GDM1 (cell line): ENCODE results near the gene NOL4L.

Experiments
- DNase-seq: peaks from one replicate; lab custom pipeline; 2025; lab: John Stamatoyannopoulos, UW

The NOL4L gene

DNA sequence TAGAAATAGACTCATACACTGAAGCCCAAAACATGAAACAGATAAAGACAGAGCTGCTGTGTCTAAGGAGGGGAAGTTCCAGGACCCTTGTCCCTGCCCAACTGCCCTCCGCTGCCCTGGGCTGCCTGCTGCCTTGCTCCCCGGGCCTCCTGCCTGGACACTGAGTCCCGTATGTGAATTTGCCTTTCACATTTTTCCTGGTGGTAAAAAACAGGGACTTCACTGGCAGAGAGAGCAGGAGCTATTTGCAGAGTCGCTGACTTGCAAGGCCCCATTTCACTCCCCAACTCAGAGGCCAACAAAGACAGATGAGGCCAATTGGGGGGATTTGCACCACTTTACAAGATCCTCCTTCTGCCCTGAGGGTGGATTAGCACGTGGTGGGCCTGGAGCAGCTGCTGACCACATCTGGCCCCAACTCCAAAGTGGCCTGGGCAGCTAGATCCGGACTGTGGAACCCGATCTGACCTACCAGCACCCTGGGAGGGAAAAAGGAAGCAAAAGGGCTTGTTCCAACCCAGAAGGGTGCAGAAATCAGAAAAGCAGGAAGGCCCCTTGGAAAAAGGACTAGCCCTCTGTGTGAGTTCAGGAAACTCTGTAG, 61.4 kb downstream of the NOL4L start:
- no peak for DNase-seq

DNA sequence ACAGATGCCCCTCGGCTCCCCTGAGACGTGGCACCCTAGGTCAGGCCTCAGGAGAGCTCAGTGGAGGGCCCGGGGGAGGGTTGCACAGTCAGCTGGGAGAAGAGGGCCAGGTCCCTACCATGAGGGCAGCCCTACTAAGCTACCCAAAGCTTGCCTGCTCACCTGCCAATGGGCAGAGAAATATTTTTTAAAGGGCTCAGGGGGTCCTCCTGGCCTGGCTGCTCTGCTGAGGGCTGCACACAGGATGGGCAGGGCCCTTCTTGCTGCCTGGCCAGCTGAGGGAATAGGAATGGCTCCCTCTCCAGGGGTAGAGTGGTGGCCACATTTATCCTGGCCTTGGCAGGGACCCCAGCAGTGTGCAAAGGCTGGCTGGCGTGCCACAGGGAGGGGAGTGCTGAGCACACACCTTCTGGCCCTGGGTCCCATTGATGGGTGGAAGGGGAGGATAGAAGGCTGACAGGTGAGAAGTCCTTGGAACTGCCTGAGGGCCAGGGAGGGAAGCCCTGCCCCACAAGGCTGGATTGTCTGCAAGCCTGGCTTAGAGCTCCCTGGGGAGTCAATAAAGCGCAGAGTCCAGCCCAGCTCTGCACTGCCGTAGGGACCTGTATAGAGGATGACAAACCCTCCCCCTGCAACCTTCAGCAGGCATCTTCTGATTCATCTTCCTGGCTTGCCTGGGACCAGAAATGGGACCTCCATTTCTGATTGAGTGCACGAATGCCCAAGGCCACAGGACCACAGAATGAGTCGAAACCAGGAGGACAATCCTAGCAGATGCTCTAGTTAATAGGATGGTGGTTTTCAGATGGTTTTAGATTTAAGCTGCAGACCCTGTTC, 62.1 kb downstream of the NOL4L start:
- DNase-seq, result no peak

DNA sequence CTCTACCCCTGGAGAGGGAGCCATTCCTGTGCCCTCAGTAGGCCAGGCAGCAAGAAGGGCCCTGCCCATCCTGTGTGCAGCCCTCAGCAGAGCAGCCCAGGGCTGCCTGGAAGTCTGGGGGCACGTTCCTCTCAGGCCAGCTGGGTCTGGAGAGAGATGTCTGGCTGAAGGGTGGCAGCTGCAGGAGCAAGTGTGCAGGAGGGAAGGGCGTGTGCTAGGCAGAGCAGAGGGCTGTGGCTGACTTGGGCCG, 62.7 kb downstream of the NOL4L start:
- no peak for DNase-seq

DNA sequence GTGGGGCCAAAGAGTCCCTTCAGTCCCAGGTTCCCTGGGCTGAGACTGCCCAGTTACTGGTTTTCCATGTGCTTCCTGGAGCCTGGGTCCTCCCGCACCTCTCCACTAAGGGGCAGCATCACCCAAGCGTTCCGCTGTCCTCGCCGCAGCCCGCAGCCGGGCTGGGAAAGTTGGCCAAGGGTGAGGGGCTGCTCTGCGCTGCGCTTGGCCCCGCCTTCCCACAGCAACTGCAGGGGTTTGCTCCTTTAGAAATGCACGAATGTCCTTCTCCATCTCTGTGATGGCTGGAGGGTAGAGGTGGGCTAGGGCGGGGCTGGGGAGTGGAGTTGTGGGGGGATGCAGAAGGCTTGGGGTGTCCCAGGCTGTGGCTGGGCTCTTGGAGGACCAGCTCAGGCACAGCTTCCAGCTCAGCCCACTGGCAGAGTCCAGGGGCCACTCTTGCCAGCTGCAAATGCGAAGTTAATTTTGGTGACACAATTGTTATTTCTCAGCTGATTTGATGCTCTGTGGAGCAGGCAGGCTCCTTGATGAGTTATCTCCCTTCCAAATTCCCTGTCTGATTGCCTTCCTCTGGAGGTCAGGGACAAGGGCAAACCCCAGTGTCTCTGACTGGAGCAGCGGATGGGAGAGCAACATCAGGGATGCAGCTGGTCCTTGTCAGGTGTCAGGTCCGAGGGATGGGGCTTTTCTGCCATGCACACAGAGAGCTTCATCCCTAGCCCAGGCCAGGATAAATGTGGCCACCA, 63.2 kb downstream of the NOL4L start:
- DNase-seq, result peak; percentile 48

DNA sequence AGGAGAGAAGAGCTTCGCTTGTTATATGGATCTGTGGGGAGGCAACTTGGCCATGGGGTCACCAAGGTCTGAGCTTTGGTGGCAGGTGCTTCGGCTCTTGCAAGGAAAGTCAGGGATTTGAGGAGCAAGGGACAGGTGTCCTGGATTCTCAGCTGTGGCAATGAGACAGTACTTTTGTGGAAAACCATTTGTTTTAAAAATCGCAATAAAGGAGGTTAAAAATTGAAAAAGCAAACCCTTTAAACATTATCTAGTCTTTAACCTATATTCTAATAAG, 64.3 kb downstream of the NOL4L start:
- no peak for DNase-seq

DNA sequence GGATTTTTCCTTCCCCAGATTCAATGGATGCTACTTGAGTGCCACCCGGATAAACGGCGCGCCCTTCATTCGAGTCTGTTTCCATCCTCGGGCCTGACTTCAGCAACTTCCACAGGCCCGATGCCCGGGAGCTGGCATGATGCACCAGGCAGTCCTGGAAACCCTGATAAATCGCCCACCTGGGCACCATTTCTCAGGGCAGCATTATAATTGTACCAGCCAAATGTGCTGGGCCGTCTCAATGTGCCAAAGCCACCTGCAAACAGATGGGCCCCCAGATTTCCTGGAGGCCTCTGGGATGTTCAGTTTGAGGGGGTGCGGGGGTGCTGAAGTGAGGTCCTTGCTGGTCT, 65.8 kb downstream of the NOL4L start:
- DNase-seq, result no peak

DNA sequence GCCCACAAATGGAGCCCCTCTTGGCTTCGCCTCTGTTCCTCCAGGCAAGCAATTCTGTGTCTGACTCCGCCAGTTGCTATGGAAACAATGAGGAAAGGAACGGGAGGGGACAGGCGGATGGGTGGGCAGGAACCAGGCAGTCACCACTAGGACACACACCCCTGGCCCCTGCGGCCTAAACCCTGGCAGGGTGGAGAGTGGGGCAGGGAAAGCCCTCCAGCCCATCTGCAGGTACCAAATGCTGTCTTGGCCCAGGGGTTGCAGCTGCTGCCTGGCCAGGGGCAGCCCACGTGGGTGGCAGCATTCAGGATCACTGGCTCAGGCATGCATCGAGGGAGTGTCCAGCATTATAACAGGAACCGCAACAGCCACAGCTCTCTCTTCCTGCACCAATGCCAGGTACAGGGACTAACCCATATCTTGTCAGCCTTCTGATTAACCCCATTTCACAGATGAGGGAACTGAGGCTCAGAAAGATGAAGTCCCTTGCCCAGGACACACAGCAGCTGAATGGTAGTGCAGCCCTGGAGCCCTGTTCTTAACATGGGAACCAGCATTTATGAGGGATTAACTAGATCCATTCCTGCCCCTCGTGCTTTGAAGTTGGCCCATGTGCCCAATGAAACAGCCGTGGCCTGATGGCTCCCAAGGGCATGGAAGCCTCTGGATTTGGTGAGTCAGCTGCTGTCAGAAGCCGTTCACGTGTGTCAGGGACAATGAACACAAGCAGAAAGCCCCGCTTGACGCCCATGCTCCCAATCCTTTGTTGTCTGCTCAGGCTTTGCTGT, 66.3 kb downstream of the NOL4L start:
- no peak for DNase-seq

DNA sequence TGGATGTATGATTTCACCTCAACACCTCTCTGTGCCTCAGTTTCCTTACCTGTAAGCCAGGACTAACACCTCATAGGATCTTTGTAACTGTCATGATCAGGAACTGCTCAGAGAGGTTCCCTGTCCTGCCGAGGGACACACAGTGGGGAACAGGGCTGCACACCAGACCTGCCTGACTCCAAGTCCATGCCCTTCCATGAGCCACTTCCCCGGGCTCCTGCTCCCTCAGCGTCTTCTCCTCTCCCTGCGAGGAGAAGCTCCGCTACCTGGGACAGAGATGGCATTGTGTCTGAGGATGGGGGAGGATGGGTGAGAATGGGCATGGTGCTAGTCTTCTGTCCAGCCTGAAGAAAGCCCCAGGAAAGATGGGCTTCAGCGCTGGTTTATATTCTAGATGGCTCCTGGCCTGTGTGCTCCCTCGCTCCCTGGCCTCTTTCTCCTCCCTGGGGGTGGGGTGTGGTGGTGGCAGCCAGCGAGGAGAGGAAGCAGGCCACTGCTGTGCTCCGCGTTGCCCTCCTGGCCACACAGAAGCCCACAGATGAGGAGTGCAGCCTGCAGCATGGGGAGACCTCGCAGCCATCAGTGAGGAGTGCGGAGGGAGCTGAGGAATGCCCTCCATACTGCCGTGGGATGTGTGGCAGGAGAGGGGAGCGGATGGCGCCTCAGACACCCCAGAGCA, 67.1 kb downstream of the NOL4L start:
- DNase-seq, result no peak

DNA sequence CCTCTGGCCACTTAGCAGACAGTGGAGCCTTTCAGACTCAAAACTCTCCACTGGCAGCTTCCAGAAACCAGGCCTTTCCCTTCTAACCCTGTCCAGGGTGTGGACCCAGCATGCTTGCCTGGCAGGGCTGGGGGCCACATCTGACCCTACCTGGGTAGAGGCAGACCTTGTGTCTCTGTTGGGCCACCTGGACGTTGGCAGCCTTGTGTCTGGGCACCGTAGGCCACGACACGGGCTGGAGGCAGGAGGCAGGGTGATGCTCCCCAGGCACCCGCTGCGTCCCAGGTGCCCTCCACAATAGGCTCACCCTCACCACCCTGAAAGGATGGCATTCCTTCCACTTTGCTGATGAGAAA, 67.6 kb downstream of the NOL4L start:
- DNase-seq, result no peak

DNA sequence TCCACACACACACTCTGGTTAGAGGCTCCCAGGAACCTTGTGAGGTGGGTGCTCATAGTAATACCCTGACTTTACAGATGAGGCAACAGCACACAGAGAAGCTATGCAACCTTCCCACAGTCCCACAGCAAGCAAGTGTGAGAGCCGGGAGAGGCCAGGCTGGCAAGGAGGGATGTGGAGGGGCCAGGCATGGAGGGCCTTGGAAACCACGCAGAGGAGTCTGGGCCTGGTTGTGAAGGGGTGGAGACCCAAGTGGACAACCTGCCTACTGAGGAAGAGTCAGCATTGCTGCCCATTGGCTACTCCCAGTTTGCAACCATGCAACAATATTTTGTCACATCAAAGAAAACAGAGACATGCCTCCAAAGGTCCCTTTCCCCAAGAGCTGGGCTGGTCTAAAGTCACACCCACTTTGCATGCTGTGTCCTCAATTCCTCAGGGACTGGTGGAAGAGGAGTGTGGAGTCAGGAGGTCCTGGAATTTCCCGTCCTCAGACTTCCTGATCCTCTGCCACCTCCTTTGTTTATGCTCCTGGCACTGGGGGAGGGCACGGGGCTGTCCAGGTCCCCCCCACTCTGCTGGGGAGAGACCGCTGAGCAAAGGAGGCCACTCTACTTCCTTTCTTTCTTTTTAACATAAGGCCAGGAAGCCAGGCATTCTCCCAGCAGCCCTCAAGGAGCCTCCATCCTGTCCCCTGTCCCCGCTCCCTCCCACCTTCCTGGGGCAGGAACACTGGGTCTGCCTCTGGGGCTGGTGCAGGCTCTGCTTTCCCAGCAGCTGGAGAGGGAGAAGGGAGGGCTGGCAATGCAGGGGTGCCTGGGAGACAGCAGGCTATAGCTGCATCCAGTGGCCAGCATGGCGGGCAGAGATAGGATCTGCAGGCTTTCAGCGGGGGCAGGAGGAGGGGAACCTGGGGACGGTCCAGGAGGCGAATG, 68.3 kb downstream of the NOL4L start:
- no peak for DNase-seq

DNA sequence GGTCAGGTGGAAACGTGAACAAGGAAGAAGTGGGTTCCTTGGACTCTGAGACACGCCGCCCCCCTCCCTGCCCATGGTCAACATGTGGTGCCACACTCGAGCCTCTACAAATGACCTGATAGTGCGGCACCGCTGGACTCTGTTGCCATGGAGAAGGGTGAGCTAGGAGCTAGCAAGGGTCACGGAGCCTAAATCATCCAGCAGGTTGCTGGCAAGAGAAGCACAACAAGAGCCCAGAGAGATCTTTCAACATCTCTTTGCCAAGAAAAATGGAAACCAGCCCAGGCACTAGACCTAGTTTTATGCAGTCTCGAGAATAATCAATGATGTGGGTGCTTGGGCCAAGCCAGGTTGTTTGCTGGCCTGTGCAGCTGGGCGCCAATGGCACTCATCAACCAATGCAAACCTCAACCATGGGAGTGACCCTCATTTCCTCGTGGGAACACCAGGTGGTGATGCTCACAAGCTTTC, 69.5 kb downstream of the NOL4L start:
- DNase-seq, result no peak

DNA sequence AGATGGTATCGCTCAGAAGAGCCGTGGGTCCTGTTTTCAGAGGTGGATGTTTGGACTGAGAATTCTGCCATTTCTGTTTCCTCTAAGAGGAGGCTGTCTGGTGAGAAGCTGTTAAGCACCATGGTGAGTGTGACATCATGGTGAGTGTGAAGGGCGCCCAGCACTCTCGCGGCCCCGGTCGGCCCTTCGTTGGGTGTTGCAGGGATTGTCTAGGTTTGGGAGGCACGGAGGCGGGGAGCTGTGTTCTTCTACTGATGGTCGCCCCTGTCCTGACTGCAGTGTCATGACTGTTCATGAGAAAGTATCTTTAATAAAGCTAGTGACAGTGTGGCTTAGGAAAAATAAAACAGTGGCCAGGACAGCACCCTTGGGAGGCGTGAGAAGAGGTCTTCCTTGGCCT, 70.4 kb downstream of the NOL4L start:
- no peak for DNase-seq

DNA sequence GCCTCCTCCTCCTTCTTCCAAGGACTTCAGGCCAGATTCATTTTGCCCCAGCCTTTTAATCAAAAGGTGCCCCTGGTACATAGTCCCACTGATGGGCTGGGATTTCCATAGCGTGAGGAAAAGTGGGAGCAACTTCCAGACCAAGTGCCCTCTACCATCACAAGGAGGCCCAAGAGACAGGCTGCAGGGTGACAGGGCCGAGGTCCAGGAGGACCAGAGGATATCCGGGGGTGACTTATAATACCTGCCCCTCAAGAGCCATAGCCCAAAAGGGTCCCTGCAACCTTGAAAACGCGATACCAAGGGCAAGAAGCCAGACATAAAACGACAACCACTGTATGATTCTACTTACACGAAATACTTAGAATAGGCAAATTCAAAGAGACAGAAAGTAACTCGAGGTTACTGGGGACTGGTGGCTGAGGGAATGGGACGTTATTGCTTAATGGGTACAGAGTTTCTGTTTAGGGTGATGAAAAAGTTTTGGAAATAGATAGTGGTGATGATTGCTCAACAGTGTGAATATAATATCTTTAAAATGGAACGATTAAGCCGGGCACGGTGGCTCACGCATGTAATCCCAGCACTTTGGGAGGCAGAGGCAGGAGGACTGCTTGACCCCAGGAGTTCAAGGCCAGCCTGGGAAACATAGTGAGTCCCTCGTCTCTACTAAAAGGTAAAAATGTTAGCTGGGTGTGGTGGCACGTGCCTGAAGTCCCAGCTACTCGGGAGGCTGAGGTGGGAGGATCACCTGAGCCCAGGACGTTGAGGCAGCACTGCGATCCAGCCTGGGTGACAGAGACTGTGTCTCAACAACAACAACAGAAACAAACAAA, 71.9 kb downstream of the NOL4L start:
- no peak for DNase-seq

DNA sequence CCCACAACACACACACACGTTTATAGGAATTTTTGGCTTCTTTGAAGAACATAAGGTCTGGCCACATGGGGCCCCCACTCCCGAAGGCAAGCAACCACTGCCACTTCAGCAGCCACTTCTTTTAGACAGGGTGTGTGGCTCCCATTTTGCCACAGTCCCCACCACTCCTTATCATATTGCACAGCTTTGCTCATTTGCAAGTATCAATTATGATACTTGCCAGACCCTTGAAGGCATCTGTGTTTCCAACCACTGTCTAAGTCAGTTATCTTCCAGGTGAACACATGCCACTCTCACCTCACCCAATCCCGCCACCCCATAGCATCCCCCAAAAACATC, 73.1 kb downstream of the NOL4L start:
- no peak for DNase-seq

DNA sequence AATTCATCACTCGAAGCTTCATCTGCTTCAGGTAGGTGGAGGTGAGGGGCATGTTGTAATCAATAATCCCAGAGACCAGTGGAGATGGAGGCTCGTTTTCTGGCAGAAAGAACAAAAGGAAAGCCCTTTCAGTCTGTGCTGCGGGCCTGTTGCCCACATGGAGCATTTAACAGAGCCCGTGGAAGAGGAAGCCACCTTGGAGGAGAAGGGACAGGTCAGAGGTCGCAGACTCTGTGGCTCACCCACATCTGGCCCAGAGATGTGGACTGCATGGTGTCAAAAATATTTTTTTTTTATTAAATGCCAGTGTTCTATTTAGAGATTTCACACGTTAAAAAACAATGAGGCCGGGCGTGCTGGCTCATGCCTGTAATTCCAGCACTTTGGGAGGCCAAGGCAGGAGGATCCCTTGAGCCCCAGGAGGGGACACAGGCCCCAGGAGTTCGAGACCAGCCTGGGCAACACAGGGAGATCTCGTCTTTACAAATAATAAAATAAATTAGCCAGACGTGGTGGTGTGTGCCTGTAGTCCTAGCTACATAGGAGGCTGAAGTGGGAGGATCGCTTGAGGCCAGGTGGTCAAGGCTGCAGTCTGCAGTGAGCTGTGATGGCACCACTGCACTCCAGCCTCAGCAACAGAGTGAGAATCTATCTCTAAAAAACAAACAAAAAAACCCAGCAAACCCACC, 73.6 kb downstream of the NOL4L start:
- DNase-seq, result no peak

DNA sequence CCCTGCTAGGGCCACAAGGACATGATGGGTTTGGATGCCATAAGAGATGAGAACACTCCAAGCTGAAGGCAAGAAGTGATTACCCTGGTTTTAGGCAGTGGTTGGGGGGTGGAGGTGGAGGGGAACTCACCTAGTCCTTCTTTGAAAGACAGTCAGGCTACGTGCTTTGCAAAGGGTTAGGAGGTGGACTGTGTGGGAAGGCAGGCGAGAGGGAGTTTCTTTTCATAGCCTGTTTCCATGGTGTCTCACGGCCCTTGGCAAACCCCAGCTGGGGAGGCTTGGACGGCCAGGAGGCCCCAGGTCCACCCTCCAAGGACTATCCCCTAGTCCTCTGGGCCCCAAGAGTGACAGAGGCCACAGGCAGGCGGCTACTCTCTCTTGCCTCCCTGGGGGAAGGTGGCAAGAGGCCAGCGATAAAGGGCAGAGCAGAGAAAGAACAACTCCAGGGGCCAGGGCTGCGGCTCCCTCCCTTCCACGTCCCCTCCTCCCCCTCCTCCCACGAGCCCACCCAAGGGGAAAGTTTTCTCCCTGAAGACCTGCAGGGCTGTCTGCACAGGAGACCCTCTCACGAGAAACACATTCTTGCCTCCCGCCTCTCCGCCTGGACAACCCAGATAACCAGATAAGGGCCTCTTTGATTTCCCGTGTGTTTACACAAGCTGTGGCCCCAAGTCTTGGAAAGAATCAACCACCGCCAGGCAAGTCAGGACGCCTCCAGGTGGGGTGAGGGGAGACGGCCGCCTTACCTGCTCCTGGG, 74.4 kb downstream of the NOL4L start:
- no peak for DNase-seq

DNA sequence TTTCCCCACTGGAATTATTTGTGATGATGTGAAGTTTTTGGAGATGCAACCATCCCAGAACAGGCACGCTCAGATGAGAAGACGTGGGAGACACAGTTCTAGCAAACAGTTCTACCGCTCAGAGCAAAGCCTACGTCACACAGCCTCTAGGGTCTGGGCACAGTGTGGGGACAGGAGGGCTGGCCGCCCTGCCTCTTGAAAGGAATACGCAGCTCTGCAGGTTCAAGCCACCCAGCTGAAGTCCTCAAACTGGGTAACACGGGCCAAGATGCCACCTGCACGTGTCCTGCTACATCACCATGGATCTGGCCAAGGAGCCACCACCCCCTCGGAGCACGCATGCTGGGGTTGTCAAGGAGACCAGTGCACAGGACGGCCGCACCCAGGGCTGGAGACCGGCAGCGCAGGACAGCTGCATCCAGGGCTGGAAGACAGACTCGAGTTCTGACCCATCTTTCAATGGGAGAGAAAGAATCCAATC, 75.0 kb downstream of the NOL4L start:
- DNase-seq, result no peak

DNA sequence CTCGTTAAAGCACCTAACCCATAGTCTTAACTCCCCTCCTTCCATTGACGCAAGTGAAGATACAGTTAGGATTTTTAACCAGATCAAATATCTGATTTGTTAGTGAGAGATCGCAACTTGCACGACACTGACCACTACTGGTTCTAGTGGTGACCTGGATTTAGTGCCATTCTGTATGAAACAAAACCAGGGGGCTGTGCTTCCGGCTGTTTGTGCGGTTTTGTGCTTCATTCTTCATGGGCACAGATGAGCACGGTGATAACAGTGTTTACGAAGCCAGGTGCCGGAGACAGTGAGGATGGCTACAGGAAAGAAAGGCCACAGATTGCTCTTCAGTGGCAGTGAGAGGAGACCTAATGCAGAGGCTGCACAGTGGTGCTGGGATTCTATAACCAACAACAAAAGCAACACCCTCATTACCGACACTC, 75.5 kb downstream of the NOL4L start:
- no peak for DNase-seq

DNA sequence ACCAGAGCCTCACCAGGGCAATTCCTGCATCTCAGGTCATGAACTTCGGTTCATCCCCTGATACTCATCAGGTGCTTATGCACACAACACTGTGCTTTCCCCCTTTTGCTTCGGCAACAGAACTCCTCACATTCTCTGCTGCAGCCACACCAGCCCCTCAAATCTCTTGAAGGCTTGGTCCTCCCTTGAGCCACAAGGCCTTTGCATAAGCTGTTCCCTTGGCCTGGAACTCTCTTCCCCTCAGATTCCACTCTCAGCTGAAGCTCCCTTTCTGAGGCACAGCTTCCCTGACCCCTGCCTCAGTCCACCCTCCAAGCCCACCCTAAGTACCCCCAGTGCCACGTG, 76.4 kb downstream of the NOL4L start:
- no peak for DNase-seq
